Measurements from ENCODE around the gene WDR82. TPM values are rescaled to one million over a fixed set of nuclear protein-coding genes. Genes with fewer than 3 reads are reported as not detected.

The WDR82 gene, protein sequence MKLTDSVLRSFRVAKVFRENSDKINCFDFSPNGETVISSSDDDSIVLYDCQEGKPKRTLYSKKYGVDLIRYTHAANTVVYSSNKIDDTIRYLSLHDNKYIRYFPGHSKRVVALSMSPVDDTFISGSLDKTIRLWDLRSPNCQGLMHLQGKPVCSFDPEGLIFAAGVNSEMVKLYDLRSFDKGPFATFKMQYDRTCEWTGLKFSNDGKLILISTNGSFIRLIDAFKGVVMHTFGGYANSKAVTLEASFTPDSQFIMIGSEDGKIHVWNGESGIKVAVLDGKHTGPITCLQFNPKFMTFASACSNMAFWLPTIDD
- total RNA-seq, result 84.1 and 86.4 TPM in 2 replicates

GRCh38 chr3:52278510-52279069 lies at the start of gene WDR82:
WDR82 (minus strand) TSS chr3:52278649; CDS start chr3:52278361, 288 bp downstream.
- H3K36me3 Mint-ChIP-seq (ENCODE audit: low read depth), result peaks cover 41% of the 10 kb centered on the region
- peak within 1 kb of the TSS; percentile 98 for H3K27ac Mint-ChIP-seq
- peak within 1 kb of the TSS; percentile 99 for H3K4me3 Mint-ChIP-seq
- CTCF ChIA-PET, result interaction anchor here (0.9 to 6.0 kb wide), 14 partner anchors 9 to 223 kb away, joined by 3 to 48 read pairs (median 4); partner anchors contain the start of genes GLYCTK and TLR9
- H3K4me1 Mint-ChIP-seq, result peaks cover 55% of the 10 kb centered on the region
- no peaks in the 10 kb centered on the region for H3K27me3 Mint-ChIP-seq
- intact Hi-C loops (cut with micrococcal nuclease), result loop anchor here (1.0 to 5.0 kb wide), 9 partner anchors 9 to 276 kb away; partner anchors contain the start of genes GLYCTK, TLR9 and TWF2
- DNase-seq (peak; percentile 100), ATAC-seq (ENCODE audit: low read depth) (peak; percentile 85)
- no peaks in the 10 kb centered on the region for H3K9me3 Mint-ChIP-seq
- POLR2A ChIA-PET, result interaction anchor here (0.6 to 6.1 kb wide), 22 partner anchors 10 to 1711 kb away, joined by 3 to 111 read pairs (median 7); partner anchors contain the start of genes C3orf18, DNAH1, GLYCTK and PPM1M
- TF ChIP-seq, protein P1, sequence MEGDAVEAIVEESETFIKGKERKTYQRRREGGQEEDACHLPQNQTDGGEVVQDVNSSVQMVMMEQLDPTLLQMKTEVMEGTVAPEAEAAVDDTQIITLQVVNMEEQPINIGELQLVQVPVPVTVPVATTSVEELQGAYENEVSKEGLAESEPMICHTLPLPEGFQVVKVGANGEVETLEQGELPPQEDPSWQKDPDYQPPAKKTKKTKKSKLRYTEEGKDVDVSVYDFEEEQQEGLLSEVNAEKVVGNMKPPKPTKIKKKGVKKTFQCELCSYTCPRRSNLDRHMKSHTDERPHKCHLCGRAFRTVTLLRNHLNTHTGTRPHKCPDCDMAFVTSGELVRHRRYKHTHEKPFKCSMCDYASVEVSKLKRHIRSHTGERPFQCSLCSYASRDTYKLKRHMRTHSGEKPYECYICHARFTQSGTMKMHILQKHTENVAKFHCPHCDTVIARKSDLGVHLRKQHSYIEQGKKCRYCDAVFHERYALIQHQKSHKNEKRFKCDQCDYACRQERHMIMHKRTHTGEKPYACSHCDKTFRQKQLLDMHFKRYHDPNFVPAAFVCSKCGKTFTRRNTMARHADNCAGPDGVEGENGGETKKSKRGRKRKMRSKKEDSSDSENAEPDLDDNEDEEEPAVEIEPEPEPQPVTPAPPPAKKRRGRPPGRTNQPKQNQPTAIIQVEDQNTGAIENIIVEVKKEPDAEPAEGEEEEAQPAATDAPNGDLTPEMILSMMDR (IDR thresholded peaks at IDR 0.05), result no peak

DNA sequence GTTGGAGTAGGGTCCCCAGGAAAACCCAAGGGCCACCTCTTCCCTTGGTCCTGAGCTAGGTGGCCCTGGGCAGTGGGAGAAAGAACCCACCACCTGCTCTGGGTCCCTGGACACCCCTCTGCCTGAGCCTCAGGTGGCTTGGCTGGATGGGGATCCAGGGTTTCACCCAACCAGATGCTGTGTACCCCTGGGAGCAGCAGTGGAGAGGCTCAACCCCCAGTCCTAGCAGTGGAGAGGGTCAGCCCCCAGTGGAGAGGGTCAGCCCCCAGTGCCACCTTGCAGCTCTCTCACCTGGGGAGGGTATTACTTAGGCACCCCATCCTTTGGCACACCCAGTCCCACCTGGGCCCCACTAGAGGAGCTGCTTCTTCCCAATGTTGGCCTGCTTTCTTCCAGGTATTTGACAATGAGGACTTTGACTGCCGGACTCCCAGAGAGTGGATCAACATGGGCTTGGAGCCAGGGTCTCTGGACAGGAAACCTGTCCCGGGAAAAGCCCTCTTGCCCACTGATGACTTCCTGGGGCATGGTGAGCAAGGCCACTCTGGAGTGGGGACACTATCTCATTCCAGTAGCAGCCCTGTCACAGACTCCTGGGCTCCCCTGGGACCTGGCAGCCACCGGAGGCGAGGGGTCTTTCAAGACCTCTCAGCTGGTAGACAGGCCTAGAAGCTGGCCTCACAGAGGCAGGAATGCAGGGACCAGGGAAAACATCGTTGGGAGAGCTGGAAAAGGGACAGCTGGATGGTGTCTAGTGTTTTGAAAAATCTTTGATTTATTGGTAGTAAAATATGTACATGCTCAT lies 49.2 kb upstream of the WDR82 start:
- Mint-ChIP-seq H3K27ac (no peak overlapping the region), H3K36me3 (ENCODE audit: low read depth) (peaks cover 16% of the 10 kb centered on the region), H3K4me1 (no peaks in the 10 kb centered on the region), H3K9me3 (no peaks in the 10 kb centered on the region), H3K27me3 (no peaks in the 10 kb centered on the region), H3K4me3 (no peak overlapping the region)
- TF ChIP-seq, protein P1 (IDR thresholded peaks at IDR 0.05), result no peak
- ChIA-PET CTCF (interaction anchor here (1.6 kb wide), 1 partner anchor 12 kb away, joined by 5 read pairs; no protein-coding TSS in a partner anchor), POLR2A (interaction anchor here (0.6 to 1.3 kb wide), 2 partner anchors 12 to 51 kb away, joined by 3 to 4 read pairs; no protein-coding TSS in a partner anchor)
- ATAC-seq (ENCODE audit: low read depth) (no peak), DNase-seq (no peak)
- intact Hi-C loops (cut with micrococcal nuclease), result no loop called here

DNA sequence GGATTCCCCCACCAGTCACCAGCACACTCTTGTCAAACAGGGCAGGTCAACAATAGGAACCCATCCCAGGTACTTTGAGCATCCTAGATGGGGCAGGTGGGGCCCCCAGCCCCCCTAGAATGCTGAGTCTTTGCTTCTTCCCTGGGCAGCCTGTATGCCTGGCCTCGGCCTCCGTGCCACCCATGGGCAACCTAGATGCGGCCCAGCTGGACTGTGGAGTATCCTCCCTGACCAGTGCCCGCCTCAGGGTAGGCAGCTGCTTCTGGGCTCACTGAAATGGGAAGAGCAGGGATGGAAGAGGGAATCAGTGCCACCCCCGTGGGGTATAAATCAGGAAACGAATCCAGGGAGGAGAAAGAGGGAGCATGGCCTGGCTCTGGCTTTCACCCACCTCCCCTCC lies 48.5 kb upstream of the WDR82 start:
- no peak for ATAC-seq (ENCODE audit: low read depth)
- POLR2A ChIA-PET, result no interaction called here
- no peaks in the 10 kb centered on the region for H3K9me3 Mint-ChIP-seq

GRCh38 chr3:52325686-52326085 lies 47.2 kb upstream of the WDR82 start:
- intact Hi-C loops (cut with micrococcal nuclease), result no loop called here
- CTCF ChIA-PET, result no interaction called here
- Mint-ChIP-seq H3K27me3 (no peaks in the 10 kb centered on the region), H3K4me3 (no peak overlapping the region), H3K27ac (no peak overlapping the region), H3K9me3 (no peaks in the 10 kb centered on the region), H3K4me1 (no peaks in the 10 kb centered on the region), H3K36me3 (ENCODE audit: low read depth) (peaks cover 7% of the 10 kb centered on the region)
- POLR2A ChIA-PET, result no interaction called here
- no peak for ATAC-seq (ENCODE audit: low read depth)
- DNase-seq, result no peak
- TF ChIP-seq, protein P1 (IDR thresholded peaks at IDR 0.05), result no peak

More for the DNA sequence above, 48.5 kb upstream of the WDR82 start:
- Mint-ChIP-seq H3K4me1 (no peaks in the 10 kb centered on the region), H3K36me3 (ENCODE audit: low read depth) (peaks cover 9% of the 10 kb centered on the region), H3K27ac (no peak overlapping the region), H3K4me3 (no peak overlapping the region), H3K27me3 (no peaks in the 10 kb centered on the region)
- CTCF ChIA-PET, result interaction anchor here (1.6 kb wide), 1 partner anchor 12 kb away, joined by 5 read pairs; no protein-coding TSS in a partner anchor
- intact Hi-C loops (cut with micrococcal nuclease), result no loop called here
- DNase-seq, result no peak
- TF ChIP-seq, protein P1 (IDR thresholded peaks at IDR 0.05), result no peak

All from activated B cell treated with CpG ODN at 0.5 μM for 24 hours (primary cell).